ENCODE data around the gene TMEM87B. TPM values are rescaled to one million over a fixed set of nuclear protein-coding genes. Genes with fewer than 3 reads are reported as not detected.
A peak's percentile ranks its signal among the peaks of the same experiment; 100 is the strongest.

The TMEM87B gene, protein sequence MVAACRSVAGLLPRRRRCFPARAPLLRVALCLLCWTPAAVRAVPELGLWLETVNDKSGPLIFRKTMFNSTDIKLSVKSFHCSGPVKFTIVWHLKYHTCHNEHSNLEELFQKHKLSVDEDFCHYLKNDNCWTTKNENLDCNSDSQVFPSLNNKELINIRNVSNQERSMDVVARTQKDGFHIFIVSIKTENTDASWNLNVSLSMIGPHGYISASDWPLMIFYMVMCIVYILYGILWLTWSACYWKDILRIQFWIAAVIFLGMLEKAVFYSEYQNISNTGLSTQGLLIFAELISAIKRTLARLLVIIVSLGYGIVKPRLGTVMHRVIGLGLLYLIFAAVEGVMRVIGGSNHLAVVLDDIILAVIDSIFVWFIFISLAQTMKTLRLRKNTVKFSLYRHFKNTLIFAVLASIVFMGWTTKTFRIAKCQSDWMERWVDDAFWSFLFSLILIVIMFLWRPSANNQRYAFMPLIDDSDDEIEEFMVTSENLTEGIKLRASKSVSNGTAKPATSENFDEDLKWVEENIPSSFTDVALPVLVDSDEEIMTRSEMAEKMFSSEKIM
- 19.2 TPM for polyA plus RNA-seq (2013, experiment 1 of 2; ENCODE audit: insufficient read length)
- polyA plus RNA-seq (2013, experiment 2 of 2; ENCODE audit: insufficient read length), result 23.8 TPM

DNA sequence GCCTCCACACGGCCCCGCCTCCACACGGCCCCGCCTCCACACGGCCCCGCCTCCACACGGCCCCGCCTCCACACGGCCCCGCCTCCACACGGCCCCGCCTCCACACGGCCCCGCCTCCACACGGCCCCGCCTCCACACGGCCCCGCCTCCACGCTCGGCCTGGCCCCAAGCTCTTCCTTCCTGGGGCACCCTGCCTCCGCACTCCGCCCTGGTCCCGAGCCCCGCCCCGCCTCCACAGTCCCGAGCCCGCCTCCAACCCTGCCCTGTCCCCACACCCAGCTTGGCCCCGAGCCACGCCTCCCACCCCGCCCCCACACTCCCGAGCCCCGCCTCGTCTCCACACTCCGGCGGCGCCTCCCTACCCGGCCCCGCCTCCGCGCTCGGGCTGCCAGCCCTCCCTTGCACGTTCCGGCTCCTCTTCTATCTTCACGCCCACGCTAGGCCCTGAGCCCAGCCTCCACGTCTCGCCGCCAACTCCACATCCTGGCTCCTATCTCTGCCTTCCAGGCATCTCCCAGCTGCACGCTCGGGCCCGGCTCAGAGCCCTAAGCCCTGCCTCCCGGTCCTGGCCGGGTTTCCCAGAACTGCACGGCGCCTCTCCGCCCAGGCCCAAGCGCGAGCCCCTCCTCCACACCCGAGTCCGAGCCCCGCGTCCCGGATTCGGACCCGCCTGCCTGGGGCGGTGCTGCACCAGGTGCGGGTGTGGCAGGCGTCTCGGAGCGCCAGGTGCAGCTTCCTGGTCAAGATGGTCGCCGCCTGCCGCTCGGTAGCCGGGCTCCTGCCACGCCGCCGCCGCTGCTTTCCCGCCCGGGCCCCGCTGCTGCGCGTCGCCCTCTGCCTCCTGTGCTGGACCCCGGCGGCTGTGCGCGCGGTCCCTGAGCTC lies at the start of gene TMEM87B:
Gene TMEM87B (plus strand): TSS at position 423 of the 883 bp plus-strand sequence. CDS start 323 bp downstream, at position 746.
- DNase-seq, result peak; percentile 97

DNA sequence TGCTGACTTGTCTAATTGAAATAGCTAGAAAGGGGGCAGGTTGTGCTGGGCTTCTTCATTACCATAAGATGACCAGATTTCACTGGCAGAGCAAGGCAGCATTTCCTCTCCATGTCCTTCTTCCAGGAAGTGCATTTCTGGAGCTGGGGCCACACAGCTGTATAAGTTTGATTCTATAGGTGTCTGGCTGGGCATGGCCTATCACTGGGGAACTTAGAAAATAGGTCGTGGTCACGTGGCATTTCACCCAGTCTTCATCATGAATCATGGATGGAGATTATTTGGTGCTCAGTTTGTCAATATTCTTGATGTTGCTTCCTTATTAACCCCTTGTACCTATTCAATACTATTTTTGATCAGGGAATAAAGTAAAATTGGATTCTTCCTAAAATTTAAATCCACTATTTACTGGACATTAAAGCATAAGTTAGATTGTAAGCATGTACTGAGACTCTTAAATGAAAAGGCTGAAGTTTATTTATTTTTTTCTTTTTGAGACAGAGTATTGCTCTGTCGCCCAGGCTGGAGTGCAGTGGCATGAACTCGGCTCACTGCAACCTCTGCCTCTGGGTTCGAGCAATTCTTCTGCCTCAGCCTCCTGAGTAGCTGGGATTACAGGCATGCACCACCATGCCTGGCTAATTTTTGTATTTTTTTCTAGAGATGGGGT lies 49.5 kb upstream of the TMEM87B start:
- DNase-seq, result no peak

DNA sequence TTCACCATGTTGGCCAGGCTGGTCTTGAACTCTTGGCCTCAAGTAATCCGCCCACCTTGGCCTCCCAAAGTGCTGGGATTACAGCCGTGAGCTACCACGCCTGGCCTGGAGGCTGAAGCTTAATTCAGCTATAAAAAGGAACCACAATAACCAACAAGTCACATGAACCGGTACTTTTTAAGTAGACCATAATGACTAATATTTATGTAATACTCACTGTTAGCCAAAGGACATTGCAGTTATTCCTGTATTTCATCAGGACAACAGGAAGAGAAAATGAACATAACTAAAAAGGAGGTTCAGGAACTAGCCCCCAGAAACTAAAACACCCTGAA lies 49.0 kb upstream of the TMEM87B start:
- no peak for DNase-seq

DNA sequence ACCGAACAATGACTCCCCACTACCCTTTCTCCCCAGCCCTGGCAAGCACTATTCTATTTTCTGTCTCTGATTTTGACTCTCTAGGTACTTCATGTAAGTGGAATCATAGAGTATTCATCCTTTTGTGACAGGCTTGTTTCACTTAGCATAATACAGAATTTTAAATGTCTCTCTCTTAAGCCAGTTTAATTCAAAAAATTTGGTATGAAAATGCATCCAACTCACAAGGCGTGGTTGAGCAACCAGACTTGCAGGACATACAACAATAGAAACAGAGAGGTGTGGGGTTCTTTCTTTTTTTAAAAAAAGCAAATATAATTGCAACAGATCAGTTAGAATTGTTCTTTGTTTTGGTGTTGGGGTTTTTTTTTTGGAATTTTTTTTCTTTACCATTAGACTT lies 47.6 kb upstream of the TMEM87B start:
- no peak for DNase-seq

DNA sequence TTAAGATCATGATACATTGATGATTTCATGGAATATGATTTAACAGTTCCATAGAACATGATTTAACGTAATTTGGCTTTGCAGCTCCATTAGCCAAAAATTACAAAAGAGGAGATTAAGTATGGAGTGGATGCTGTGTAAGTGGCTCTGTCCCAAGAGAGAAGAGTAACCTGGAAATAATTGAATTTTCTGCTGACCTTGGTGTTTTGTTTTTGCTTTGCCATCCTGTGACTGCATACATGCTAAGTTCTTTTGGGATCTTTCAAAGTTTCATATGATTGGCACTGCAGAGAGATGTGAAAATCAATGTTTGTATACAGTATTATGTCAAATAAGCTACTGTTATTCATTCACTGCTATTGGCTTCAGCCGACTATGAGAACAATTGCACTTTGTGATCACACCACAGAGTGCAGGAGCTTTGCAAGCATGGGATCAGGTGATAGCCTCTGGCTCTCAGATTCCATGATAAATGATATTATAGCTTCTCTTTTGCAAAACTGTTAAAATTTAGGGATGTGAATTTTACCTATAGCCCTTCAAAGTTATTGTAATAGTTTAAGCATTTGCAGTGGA lies 46.1 kb upstream of the TMEM87B start:
- no peak for DNase-seq

DNA sequence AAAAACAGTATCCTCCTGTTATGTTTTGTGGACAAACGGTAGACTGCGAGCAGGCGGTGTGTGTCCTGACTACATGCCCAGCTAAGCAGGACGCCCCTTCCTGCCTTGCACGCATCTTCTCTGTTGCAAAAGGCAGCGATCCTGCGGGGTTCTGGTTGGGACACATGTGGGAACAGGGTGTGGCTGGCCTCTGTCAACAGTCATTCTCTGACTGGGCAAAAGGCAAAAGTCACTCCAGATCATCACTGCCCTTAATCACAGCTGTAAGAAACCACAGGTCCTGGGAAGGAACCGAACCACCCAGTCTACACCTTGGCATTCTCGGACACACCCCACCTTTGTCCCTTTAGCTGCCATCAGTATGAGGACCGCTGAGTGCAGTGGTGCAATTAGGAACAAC lies 44.3 kb upstream of the TMEM87B start:
- DNase-seq, result no peak

DNA sequence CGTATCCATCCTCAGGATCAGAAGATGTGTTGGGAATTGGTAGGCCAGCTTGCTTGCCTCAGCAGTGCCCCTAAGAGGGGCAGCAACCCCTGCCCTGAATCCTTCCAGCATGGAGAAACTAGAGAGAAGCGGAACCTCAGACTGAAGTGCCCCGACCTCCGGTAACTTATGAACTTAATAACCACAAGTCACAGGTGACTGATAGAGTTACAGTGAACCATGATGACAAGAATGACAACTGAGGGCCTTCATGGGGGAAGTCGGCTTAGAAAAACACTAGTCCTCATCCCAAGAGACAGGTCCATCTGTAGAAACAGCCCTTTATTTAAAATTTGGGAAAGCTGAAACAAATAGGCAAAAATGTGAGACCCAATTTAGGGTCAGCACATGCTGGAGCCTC lies 42.5 kb upstream of the TMEM87B start:
- DNase-seq, result no peak

DNA sequence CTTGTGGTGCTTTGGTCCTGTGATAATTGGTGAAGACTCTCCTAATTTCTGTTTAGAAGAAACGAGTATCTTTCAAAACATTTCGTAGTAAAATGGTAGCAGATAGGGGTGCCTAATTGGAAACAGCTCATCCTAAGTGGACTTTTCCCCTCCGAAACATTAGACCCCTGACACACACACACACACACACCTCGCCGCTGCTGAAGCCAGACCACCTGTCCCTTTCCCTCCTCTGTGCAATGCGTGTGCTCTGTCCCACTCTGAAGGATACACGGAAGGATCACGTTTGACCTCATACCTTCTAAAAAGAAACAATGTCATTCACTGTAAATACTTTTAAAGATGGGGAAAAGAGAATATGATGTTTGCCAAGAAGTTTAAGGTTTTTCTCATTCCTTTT lies 36.2 kb upstream of the TMEM87B start:
- DNase-seq, result no peak

DNA sequence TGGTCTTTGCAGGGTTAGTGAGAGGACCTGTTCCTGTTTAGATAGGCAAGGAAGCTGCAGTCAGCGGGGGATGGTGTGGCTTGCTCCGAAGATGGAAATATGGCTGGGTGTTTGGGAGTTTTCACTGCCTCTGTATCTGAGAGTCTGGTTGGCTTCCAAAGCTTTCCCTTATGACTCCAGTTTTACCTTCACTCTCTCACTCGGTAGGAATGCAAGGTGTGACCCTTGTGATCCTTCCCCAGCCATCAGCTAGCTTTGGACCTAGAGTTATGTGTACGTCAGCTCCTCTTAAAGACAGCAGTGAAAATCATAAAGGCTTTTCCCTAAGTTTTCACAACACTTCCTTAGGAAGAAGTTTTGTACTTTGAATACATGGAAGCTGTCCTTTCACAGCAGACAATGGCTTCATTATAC lies 35.5 kb upstream of the TMEM87B start:
- DNase-seq, result no peak

DNA sequence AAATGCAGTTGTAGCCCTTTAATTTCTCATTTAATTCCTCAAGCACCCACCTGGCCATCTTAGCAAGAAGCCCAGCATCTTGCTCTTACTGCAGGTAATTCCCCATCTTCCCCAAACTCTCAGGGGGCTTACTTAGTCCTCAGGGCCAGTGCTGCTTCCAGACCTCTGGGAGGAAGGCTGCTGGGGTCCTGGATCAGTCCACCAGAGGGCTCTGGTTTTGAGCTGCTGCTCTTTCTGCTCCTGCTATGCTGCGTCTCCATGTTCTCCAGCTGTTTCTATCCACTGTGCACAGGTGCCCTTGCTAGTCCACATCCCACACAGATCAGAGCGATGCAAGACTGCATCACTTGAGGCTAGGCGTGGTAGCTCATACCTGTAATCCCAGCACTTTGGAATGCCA lies 34.5 kb upstream of the TMEM87B start:
- no peak for DNase-seq

DNA sequence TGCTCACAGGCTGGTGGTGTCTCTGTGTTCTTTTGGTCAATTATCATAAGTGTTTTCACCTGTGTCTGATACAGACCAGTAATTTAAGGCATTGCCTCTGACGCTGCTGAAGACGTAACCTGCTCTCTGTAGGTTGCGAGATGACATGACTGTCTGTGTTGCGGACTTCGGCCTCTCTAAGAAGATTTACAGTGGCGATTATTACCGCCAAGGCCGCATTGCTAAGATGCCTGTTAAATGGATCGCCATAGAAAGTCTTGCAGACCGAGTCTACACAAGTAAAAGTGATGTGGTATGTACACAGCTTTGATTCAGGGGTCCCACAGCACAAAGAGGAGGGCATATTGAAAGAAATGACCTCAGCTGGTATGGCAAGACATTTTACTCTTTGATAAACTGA lies 33.8 kb upstream of the TMEM87B start:
- no peak for DNase-seq

DNA sequence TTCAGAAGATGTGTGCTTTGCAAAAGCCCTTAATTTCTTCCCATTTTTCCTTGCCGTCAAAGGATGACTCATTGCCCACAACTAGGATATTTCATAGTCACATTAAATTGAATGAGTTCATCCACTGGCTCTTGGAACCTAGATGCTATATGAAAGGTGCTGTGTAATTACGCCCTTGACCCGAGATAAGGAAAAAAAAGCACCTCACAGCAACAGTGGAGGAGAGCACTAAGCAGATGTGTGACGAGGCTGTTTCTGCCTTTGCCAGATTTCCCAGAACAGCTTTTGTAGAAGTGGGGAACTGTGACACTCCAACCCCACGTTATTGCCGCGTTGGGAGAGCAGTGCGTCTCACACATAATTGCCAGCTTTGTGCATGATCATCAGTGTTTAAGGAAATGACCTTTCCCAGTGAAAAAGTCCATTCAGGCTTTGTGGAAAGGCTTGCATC lies 33.3 kb upstream of the TMEM87B start:
- DNase-seq, result peak; percentile 27

DNA sequence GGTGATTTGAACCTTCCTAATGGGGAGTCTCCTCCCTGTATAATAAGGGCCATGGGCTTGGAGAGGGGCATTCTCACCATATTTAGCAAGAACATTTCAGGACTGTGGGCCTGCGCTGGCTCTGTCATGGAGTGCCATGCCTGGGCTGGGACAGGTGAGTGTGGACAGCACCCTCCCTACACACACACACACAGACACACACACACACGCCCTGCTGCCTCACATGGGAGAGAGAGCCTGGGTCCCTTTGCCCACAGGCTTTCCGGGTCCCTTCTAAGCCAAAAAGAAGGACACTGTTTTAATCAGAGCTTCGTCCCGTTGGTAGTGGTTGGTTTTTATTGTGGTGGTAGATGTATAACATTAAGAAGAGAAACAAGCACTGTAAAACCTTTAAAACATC lies 31.4 kb upstream of the TMEM87B start:
- DNase-seq, result no peak

DNA sequence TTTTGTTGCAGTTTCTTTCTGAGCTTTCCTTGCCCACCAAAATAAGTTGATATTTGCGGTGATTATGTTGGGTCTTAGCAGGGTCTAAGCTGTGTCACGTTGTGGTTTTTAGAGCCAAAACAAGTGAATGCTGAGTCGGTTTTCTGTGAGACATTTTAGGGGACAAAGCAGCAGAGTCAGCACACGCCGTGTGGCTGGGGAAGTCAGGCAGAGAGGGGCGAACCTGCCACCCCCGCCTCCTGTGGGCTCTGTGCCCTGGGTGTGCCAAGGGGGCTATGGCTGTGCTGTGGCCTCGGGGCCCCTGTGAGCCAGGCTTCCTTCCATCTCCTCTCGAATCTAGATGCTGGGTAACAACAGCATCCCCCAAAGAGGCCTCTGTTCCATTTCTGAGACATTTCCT lies 30.8 kb upstream of the TMEM87B start:
- no peak for DNase-seq

DNA sequence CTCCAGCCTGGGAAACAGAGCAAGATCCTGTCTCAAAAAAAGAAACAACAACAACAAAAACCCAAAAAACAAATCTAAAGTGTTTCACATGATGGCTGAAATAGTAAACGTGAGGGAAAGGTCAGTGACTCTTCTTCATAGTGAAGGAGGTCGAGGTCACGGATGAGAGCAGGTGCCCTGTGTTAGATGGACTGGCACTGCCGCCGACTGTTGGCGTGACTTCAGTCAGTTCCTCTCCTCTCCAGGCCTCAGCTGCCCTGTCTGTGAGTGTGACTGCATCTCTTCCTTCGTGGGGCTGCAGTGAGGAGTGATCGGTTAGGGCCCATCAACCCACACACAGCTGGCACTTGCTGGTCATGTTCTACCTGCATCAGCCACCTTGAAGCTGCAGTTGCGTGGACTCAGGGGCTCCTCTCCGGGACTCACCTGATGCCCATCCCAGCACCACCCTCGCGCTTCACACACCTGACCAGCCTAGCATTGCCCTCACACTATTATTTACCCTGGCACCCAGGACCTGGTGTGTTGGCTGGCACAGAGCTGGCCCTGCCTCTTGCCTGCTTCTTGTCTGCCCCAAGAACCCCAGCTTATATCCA lies 30.1 kb upstream of the TMEM87B start:
- no peak for DNase-seq

DNA sequence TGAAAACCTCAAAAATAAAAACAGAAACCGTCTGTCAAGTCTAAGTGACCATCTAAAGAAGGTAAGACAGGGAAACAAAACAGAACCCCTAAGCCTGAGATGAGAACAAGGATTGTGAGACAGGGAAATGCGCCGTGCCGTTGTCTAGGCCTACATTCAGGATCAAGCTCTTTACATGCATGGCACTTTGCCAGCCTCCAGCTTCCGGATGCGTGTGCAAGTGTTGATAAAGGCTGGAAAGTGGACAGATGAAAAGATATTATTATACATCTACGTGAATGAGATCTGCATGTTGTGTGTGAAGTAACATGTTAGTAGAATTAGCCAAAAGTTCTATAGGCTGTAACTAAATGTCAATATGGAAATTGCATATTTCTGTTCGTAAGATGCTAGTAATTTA lies 28.6 kb upstream of the TMEM87B start:
- DNase-seq, result no peak

DNA sequence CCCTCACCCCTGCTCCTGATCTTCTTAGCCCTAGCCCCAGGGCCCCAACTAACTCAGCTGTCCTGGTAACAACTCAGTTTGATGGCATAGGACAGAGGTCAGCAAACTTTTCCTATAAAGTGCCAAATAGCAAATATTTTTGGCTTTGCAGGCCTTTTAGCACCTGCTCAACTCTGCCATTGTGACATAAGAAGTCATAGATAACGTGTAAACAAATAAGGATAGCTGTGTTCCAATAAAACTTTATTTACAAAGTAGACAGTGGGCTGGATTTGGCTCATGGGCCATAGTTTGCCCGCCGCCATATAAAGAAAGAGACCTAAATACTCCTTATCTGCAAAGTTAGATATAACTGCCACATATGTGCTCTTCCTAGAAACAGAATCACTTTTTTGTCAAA lies 27.3 kb upstream of the TMEM87B start:
- DNase-seq, result no peak

DNA sequence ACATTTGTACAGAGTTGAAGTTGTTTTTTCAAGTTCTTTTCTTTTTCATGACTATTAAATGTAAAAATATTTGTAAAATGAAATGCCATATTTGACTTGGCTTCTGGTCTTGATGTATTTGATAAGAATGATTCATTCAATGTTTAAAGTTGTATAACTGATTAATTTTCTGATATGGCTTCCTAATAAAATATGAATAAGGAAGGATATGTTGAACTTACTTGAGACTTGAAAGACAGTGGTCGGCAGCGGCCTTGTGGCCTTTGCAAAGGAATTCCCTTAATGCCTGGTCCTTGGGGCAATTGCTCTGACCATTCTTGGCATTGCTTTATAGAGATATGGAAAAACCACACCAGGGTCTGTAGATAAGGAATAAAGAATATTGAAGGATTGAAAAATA lies 25.9 kb upstream of the TMEM87B start:
- no peak for DNase-seq

DNA sequence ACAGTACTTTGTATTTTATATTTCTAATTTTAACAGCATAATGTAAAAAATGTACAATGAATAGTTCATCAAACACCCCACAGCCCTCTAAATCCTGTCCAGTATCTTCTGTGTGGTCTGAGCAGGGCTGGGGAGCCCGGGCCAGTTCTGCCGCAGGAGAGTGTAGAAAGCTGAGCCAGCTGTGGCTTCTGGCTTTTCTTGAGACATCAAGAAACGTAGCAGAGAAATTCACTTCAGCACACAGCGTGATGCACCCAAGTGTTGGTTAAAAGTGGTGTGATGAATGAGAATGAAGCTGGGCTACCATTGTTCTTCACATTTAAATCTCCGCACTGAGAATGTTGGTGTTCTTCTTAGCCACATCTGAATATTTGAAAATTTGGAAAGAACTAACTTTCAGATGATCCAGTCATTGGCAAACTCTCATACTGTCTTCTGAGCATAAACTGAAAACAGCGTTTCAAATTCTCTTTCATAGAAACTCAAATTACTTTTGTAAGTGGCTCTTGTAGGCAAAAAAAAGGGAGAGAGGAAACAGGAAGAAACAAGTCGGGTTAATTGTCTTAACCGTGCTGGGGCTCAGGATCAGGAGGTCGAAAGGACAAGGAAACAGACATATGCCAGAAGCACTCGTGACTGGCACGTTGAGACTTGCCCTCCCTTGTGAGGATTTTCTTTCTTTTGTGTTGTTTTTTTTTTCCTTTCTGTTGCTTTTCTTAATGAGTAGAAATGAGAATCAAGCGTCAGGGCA lies 23.4 kb upstream of the TMEM87B start:
- DNase-seq, result no peak

DNA sequence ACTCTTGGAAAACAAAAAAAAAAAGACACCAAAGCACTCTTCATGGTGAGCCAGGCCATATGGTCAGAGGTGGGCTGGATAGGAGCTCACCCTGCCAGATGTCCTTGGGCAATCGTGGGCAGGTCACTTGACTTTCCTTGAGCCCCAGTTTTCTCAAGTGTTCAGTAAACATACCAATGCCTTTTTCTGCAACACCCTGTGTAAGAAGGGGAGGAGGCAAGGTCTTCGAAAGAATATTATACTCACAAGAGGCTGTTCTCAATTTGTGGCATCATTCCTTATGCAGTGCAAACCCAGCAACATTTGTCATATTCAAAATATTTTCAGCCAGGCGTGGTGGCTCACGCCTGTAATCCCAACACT lies 22.9 kb upstream of the TMEM87B start:
- peak; percentile 18 for DNase-seq

Measured in fibroblast of skin of back (primary cell).